ENCODE measurements around the gene CH25H.

- TF ChIP-seq CTCF (IDR thresholded peaks at IDR 0.05): peak; percentile 90
- no peak for TF ChIP-seq EZH2phosphoT487 (IDR thresholded peaks at IDR 0.05)
- TF ChIP-seq EZH2 (IDR thresholded peaks at IDR 0.05): no peak
Measured at GRCh38 chr10:89217057-89217990, 10.2 kb upstream of the CH25H start.

Data from neural progenitor cell (in vitro differentiated cells).